ENCODE data around the gene GTPBP3.
"Not testable (repeated sequence)": the region's sequence is repeated elsewhere in the genome, so short reads cannot be mapped to it uniquely, and the experiment has no call there.

Gene GTPBP3

GRCh38 chr19:17336872-17337674 lies at the start of gene GTPBP3:
TSS of gene GTPBP3 (plus strand) at chr19:17337553. CDS start at chr19:17337612, 59 bp downstream.
- peak; percentile 93 to 94 for DNase-seq (ENCODE audit: low read depth in 2 of 2)

- no peak for DNase-seq (ENCODE audit: low read depth in 2 of 2)
These were observed 47.9 kb upstream of the GTPBP3 start for GRCh38 chr19:17289489-17289888.

- DNase-seq (ENCODE audit: low read depth in 2 of 2) = peak; percentile 48 to 66
These were observed 44.9 kb upstream of the GTPBP3 start for GRCh38 chr19:17292301-17293074.

- DNase-seq (ENCODE audit: low read depth in 2 of 2) = no peak
These were observed 43.7 kb upstream of the GTPBP3 start for GRCh38 chr19:17293605-17294004.

- DNase-seq (ENCODE audit: low read depth in 2 of 2) = no peak
These were observed 43.1 kb upstream of the GTPBP3 start for GRCh38 chr19:17294051-17294891.

GRCh38 chr19:17295551-17295950 lies 41.8 kb upstream of the GTPBP3 start:
- not testable (repeated sequence) for DNase-seq (ENCODE audit: low read depth in 2 of 2)

GRCh38 chr19:17296273-17296672 lies 41.1 kb upstream of the GTPBP3 start:
- DNase-seq (ENCODE audit: low read depth in 2 of 2) = no peak

GRCh38 chr19:17296976-17297375 lies 40.4 kb upstream of the GTPBP3 start:
- DNase-seq (ENCODE audit: low read depth in 2 of 2) = no peak

- no peak for DNase-seq (ENCODE audit: low read depth in 2 of 2)
These were observed 36.2 kb upstream of the GTPBP3 start for GRCh38 chr19:17300992-17301619.

GRCh38 chr19:17302391-17303166 lies 34.8 kb upstream of the GTPBP3 start:
- no peak for DNase-seq (ENCODE audit: low read depth in 2 of 2)

- DNase-seq (ENCODE audit: low read depth in 2 of 2) = peak; percentile 84
These were observed 34.0 kb upstream of the GTPBP3 start, which contains the start of gene ABHD8 for GRCh38 chr19:17303167-17303939. TSS of gene ABHD8 (minus strand) at chr19:17303425. CDS start at chr19:17301616, 1,809 bp downstream.

- DNase-seq (ENCODE audit: low read depth in 2 of 2) = no peak
These were observed 33.4 kb upstream of the GTPBP3 start for GRCh38 chr19:17303940-17304267.

GRCh38 chr19:17304386-17305215 lies 32.8 kb upstream of the GTPBP3 start:
- DNase-seq (ENCODE audit: low read depth in 2 of 2) = no peak

GRCh38 chr19:17305216-17305516 lies 32.2 kb upstream of the GTPBP3 start:
- no peak for DNase-seq (ENCODE audit: low read depth in 2 of 2)

- DNase-seq (ENCODE audit: low read depth in 2 of 2) = peak; percentile 84 to 93
These were observed 31.7 kb upstream of the GTPBP3 start, which contains the start of gene MRPL34 for GRCh38 chr19:17305517-17306284. TSS of gene MRPL34 (plus strand) at chr19:17305872. CDS start at chr19:17305893, 21 bp downstream.

- no peak for DNase-seq (ENCODE audit: low read depth in 2 of 2)
These were observed 31.1 kb upstream of the GTPBP3 start for GRCh38 chr19:17306285-17306714.

GRCh38 chr19:17307876-17308377 lies 29.4 kb upstream of the GTPBP3 start:
- DNase-seq (ENCODE audit: low read depth in 2 of 2) = no peak
